ENCODE data around the gene MON2. TPM values are rescaled to one million over a fixed set of nuclear protein-coding genes. Genes with fewer than 3 reads are reported as not detected.

Gene MON2
- total and polyA plus RNA-seq, 10 of the 15 experiments (the other 5 are each of a cell fraction or from before 2014, with no cell fraction given): 5.4 to 34.3 (median 23.4) TPM

DNA sequence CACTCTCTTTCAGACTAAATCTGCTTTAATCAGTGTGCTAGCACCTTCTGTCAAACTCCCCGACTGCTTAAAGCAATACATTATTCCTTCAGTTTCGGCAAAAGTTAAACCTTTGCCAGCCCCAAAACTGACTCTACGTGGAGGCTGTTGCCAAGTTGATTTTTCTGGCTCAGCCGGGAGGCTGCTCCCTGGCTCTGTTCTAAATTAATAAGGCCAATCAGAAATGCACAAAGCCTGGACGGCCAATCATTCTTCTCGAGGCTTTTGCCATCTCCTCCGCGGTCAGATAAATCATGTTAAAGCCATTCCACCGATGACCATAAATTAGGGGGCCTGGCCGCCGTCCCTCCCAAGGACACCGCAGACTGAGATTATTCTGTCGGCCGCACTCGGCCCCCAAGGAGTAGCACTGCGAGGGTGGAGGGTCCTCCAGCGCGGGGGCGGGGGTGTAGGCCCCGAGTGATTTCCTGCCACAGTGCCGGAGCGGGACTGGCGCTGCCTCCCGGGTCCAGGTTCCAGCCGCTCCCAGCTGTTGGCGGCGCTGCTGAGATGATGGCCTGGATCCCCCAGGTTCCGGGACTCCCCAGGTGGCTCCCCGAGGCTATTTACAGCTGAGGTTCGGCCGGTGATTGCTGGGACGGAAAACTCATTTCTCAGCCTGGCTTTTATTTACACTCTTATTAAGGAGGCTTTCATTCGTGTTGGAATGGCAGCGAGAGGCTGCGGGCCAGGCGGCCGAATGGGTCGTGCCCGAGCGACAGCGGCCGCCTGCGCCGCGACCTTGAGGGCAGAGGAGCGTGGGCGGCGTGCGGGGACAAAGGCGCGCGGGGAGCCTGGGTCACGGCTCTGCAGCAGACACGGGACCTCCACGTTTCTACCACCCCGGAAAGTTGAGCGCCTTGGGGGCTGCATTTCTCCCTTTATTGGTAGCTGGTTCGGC, 165.1 kb downstream of the MON2 start (continued):
- TF ChIP-seq RAD21 (IDR thresholded peaks at IDR 0.05; ENCODE audit: insufficient read depth, low read depth, low read length) (peak; percentile 33; the same call in 1 of the 2 replicates), SRF (IDR thresholded peaks at IDR 0.05; ENCODE audit: low read depth in 2 of 2, low read length in 2 of 2) (no peak), MTA2 (IDR thresholded peaks at IDR 0.05; ENCODE audit: low read depth) (0 out of 2 replicates have a peak, but pooled peaks have one; percentile 24), POLR2A (IDR thresholded peaks at IDR 0.05; ENCODE audit: low read depth, low read length) (no peak), NFIC (IDR thresholded peaks at IDR 0.05; ENCODE audit: low read depth, low read length) (0 out of 2 replicates have a peak, but pooled peaks have one; percentile 16), ZBED1 (IDR thresholded peaks at IDR 0.05; ENCODE audit: borderline replicate concordance) (no peak), GATAD2B (conservative IDR thresholded peaks at IDR 0.05; ENCODE audit: low read depth) (peak; percentile 36; the same call in 1 of the 2 replicates), RB1 (IDR thresholded peaks at IDR 0.05; ENCODE audit: borderline replicate concordance) (no peak), ZBTB33 (IDR thresholded peaks at IDR 0.05) (no peak), PAX8 (IDR thresholded peaks at IDR 0.05) (no peak), ELK1 (IDR thresholded peaks at IDR 0.05; ENCODE audit: low read depth, low read length) (no peak), SPI1 (IDR thresholded peaks at IDR 0.05; ENCODE audit: borderline replicate concordance, insufficient read depth, low read depth, low read length) (no peak), JUND (IDR thresholded peaks at IDR 0.05; ENCODE audit: low read depth, low read length) (no peak), CEBPB (IDR thresholded peaks at IDR 0.05; ENCODE audit: borderline replicate concordance in 1 of 2, low read depth in 2 of 2, low read length in 2 of 2) (no peak), EED (IDR thresholded peaks at IDR 0.05; ENCODE audit: low read depth) (peak; percentile 43; the same call in 1 of the 2 replicates)
- TF ChIP-seq, protein P1, sequence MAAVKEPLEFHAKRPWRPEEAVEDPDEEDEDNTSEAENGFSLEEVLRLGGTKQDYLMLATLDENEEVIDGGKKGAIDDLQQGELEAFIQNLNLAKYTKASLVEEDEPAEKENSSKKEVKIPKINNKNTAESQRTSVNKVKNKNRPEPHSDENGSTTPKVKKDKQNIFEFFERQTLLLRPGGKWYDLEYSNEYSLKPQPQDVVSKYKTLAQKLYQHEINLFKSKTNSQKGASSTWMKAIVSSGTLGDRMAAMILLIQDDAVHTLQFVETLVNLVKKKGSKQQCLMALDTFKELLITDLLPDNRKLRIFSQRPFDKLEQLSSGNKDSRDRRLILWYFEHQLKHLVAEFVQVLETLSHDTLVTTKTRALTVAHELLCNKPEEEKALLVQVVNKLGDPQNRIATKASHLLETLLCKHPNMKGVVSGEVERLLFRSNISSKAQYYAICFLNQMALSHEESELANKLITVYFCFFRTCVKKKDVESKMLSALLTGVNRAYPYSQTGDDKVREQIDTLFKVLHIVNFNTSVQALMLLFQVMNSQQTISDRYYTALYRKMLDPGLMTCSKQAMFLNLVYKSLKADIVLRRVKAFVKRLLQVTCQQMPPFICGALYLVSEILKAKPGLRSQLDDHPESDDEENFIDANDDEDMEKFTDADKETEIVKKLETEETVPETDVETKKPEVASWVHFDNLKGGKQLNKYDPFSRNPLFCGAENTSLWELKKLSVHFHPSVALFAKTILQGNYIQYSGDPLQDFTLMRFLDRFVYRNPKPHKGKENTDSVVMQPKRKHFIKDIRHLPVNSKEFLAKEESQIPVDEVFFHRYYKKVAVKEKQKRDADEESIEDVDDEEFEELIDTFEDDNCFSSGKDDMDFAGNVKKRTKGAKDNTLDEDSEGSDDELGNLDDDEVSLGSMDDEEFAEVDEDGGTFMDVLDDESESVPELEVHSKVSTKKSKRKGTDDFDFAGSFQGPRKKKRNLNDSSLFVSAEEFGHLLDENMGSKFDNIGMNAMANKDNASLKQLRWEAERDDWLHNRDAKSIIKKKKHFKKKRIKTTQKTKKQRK (IDR thresholded peaks at IDR 0.05; ENCODE audit: low read depth, low read length): no peak
- TF ChIP-seq, protein P2, sequence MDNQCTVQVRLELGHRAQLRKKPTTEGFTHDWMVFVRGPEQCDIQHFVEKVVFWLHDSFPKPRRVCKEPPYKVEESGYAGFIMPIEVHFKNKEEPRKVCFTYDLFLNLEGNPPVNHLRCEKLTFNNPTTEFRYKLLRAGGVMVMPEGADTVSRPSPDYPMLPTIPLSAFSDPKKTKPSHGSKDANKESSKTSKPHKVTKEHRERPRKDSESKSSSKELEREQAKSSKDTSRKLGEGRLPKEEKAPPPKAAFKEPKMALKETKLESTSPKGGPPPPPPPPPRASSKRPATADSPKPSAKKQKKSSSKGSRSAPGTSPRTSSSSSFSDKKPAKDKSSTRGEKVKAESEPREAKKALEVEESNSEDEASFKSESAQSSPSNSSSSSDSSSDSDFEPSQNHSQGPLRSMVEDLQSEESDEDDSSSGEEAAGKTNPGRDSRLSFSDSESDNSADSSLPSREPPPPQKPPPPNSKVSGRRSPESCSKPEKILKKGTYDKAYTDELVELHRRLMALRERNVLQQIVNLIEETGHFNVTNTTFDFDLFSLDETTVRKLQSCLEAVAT (IDR thresholded peaks at IDR 0.05): no peak
- TF ChIP-seq, protein P3, sequence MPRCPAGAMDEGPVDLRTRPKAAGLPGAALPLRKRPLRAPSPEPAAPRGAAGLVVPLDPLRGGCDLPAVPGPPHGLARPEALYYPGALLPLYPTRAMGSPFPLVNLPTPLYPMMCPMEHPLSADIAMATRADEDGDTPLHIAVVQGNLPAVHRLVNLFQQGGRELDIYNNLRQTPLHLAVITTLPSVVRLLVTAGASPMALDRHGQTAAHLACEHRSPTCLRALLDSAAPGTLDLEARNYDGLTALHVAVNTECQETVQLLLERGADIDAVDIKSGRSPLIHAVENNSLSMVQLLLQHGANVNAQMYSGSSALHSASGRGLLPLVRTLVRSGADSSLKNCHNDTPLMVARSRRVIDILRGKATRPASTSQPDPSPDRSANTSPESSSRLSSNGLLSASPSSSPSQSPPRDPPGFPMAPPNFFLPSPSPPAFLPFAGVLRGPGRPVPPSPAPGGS (IDR thresholded peaks at IDR 0.05; ENCODE audit: borderline replicate concordance, insufficient read depth, low read depth, low read length, poor library complexity, severe bottlenecking): no peak
